Muscle layer of colon (tissue), 2 donors: ENCODE data around the gene IFI44L.

ENCODE experiments used
- H3K27ac ChIP-seq: one replicate; pipeline ENCODE4 v1.7.0; 2013; ENCODE audit warnings: low read depth, mild to moderate bottlenecking, low read length, moderate library complexity
- H3K27me3 ChIP-seq, 2 donors: one replicate each; pipeline ENCODE4 v1.7.0; 2013; ENCODE audit warnings: low read length in 2 of 2, mild to moderate bottlenecking in 2 of 2; ENCODE audit not compliant: insufficient read depth in 2 of 2, control insufficient read depth in 1 of 2
- H3K36me3 ChIP-seq: one replicate; pipeline ENCODE4 v1.7.0; 2013; ENCODE audit warnings: mild to moderate bottlenecking, low read length; ENCODE audit not compliant: insufficient read depth
- H3K4me1 ChIP-seq: one replicate; pipeline ENCODE4 v1.7.0; 2013; ENCODE audit warnings: mild to moderate bottlenecking, low read length; ENCODE audit not compliant: insufficient read depth
- H3K4me3 ChIP-seq, 2 donors: one replicate each; pipeline ENCODE4 v1.7.0; 2013; ENCODE audit warnings: low read length in 2 of 2, low read depth in 1 of 2, mild to moderate bottlenecking in 1 of 2, moderate library complexity in 1 of 2
- H3K9ac ChIP-seq: one replicate; pipeline ENCODE4 v1.7.0; 2013; ENCODE audit warnings: low read length
- H3K9me3 ChIP-seq: one replicate; pipeline ENCODE4 v1.7.0; 2013; ENCODE audit warnings: mild to moderate bottlenecking, low read length
- donor health status: abdominal sarcoma.
- donor health status: Adenocarcinoma of cecum.

Gene IFI44L

DNA sequence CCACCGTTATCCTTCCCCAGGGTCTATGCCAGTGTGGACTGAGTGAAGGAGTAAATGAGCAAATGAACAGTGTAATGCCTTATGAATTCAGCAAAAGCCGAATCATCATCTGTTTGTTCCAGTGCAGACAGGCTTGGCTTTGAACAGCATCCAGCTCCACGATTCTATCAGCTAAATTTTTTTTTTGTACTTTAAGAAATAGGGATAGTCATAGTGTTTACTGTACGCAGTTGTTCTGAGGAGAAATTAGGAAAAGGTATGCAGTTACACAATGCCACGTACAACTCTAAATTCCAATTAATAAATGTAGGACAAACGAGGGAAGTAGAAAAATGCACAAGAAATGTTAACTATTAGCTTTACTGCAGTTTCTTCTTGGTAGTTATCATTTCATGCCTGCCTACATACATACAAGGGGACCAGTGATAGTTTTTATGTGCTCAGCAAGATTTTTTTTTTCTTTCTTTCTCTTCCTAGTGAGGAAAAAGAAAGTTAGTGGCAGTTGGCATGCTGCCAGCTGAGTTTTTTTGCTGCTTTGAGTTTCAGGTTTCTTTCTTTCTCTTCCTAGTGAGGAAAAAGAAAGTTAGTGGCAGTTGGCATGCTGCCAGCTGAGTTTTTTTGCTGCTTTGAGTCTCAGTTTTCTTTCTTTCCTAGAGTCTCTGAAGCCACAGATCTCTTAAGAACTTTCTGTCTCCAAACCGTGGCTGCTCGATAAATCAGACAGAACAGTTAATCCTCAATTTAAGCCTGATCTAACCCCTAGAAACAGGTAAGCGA is at the start of gene IFI44L:
Gene IFI44L (plus strand): TSS at position 646 of the 777 bp plus-strand sequence. CDS start 7,468 bp downstream, outside the sequence.
- no peaks in the 10 kb centered on the region for H3K27me3 ChIP-seq
- H3K36me3 ChIP-seq: no peaks in the 10 kb centered on the region
- H3K4me1 ChIP-seq: peaks cover 7% of the 10 kb centered on the region
- H3K9me3 ChIP-seq: no peaks in the 10 kb centered on the region
- H3K4me3 ChIP-seq: peak within 1 kb of the TSS in 1 of 2 donors; percentile 41
- peak within 1 kb of the TSS; percentile 43 for H3K27ac ChIP-seq
- no peak within 1 kb of the TSS for H3K9ac ChIP-seq

DNA sequence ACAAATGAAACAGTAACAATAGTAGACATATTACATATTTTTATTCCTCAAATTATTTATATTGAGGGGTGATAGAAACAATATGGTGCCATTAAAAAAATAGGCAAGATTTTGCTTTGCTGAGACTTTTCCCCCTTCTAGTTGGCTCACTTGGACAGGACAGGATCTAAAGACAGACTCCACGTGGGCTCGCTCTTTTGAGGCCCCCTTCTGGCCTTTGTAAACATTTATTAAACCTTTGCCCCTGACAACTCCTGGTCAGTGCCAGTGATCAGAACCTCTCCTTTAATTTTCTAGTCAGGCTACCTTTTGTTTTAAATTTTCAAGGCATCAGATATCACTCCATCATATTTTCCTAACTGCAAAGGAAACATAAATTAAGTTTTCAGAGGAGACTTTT is 49.7 kb upstream of the IFI44L start:
- Histone ChIP-seq H3K36me3 (no peaks in the 10 kb centered on the region), H3K27me3 (no peaks in the 10 kb centered on the region), H3K9me3 (no peaks in the 10 kb centered on the region), H3K4me3 (no peak overlapping the region), H3K9ac (no peak overlapping the region), H3K4me1 (no peaks in the 10 kb centered on the region), H3K27ac (no peak overlapping the region)

DNA sequence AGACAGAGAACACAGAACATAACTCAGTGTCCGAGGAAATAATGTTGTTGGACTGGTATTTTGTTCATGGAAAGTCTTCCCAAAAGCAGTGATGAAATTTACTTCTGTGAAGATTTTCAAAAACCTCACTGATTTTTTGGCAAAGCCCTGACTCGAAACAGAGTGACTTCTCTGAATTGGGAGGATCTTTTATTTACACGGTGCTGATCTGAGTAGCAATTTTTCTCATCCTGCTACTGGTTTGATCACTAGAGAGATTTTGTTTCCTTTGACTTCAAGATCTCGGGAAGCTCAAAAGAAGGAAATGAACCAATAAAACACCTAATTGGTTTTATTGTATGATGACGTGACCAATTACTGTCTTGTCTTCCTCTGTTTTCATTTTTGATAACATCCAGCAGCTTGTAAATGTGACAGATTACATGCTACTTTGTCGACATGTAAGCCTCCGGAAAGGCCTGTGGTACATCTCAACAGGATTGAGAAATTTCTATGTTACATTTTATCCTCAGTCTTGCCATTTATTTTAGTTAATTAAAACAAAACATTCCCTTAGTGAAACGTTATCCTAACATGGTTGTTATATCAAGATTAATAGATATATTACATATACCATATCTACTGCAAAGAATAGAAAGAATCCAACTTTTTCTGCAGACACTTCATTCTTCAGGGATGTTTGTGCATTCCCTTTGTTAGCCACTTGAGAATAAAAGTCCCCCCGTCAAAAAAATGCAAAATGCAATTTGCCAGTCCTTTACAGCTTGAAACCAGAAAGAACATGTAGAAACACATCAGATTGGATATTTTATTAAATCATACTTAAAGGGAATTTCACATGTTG is 42.8 kb upstream of the IFI44L start:
- Histone ChIP-seq H3K9me3 (no peaks in the 10 kb centered on the region), H3K36me3 (no peaks in the 10 kb centered on the region), H3K27ac (no peak overlapping the region), H3K9ac (no peak overlapping the region), H3K4me3 (no peak overlapping the region), H3K27me3 (no peaks in the 10 kb centered on the region), H3K4me1 (no peaks in the 10 kb centered on the region)

DNA sequence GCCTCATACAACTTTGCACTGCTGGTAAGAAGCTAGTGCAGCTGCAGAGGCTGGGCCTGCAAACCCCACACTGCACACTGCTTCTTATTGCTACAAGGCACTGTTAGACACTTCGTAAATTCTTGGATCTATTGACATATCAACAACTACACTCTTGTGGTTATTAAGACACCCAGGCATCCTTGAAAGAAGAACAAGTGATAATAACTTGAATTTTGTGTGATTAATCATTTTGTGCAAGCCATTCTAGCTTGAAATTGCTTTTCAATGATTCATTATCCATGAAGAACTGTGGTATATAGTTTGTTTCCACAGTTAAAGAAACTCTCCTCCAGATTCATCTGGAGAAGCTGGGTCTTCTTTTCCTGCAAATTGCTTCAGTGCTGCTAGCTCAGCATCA is 33.7 kb upstream of the IFI44L start:
- Histone ChIP-seq H3K27me3 (no peaks in the 10 kb centered on the region), H3K36me3 (no peaks in the 10 kb centered on the region), H3K9ac (no peak overlapping the region), H3K9me3 (no peaks in the 10 kb centered on the region), H3K27ac (no peak overlapping the region), H3K4me3 (no peak overlapping the region), H3K4me1 (no peaks in the 10 kb centered on the region)

DNA sequence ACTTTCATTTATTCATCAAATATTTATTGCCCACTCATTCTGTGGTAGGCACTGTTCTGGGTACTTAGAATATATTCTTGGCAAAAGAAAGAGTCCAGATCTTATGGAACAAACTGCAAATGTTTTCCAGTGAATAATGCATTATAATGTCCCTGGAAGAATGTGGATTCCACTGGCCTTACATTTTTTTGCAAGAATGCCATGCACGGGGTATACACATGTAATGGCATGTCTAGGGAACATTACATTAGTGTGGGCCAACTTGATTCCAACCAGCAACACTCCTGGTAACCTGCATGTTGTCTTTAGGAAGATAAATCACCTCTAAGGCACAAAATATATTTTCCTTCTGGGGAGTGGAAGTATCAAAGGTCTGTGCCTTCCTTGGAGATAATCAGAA is 33.0 kb upstream of the IFI44L start:
- no peak overlapping the region for H3K4me3 ChIP-seq
- no peaks in the 10 kb centered on the region for H3K27me3 ChIP-seq
- H3K9me3 ChIP-seq: no peaks in the 10 kb centered on the region
- no peaks in the 10 kb centered on the region for H3K4me1 ChIP-seq
- H3K27ac ChIP-seq: no peak overlapping the region
- H3K9ac ChIP-seq: no peak overlapping the region
- no peaks in the 10 kb centered on the region for H3K36me3 ChIP-seq

DNA sequence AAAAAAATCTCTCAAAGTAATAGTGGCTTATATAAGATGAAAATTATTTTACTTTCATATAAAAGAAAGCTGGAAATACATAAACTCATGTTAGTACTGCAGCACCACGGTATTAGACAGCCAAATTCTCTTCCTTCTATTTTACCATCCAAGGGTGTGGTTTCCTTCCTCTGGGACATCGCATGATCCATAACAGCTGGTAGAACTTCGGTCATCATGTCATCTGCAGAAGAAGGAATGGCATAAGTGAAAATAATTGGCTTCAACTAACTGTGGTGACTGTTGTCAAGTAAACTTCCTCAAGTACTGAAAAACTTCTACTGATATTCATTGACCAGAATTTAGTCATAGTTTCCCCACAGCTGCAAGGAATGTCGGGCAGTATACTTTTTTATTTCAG is 28.3 kb upstream of the IFI44L start:
- peaks cover 4% of the 10 kb centered on the region for H3K9me3 ChIP-seq
- no peaks in the 10 kb centered on the region for H3K4me1 ChIP-seq
- H3K36me3 ChIP-seq: no peaks in the 10 kb centered on the region

DNA sequence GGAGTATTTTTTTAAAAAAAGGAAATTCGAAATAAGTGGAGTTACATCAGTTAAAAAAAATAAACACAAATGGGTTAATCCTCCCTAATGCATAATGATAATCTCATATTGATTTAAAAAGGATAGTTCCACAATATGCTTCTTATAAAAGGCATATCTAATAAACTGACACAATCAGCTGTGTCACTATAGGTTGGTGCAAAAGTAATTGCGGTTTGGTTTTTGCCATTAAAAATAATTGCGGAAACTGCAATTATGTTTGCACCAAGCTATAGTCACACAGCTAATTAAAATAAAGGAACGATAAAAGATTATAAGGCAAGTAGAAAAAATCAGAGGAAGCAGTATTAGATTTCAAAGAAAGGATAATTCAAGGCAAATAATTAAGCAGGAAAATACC is 21.0 kb upstream of the IFI44L start:
- H3K9ac ChIP-seq: no peak overlapping the region
- H3K4me3 ChIP-seq: no peak overlapping the region
- no peaks in the 10 kb centered on the region for H3K36me3 ChIP-seq
- peaks cover 4% of the 10 kb centered on the region for H3K9me3 ChIP-seq
- no peaks in the 10 kb centered on the region for H3K27me3 ChIP-seq
- H3K27ac ChIP-seq: no peak overlapping the region
- H3K4me1 ChIP-seq: no peaks in the 10 kb centered on the region

More for the DNA sequence above, 28.3 kb upstream of the IFI44L start:
- H3K27me3 ChIP-seq: no peaks in the 10 kb centered on the region
- no peak overlapping the region for H3K4me3 ChIP-seq
- H3K9ac ChIP-seq: no peak overlapping the region
- no peak overlapping the region for H3K27ac ChIP-seq

DNA sequence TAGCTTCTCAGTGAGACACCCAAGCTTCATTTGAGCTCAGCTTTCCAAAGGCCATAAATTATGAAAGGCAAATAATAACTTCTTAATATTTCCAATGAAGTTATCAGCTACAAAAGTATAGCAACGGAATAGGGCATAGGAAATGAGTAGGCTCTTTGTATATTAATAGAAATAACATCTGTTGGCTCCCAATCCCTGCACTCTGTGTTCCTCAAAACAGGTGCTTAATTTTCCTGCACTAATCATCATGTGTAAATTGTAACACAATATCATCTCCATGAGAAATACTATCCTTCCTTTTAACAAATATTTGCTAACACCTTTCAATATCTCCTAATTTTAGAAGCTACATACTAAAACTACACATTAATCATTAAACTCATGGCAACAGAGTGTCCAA is 19.2 kb upstream of the IFI44L start:
- H3K9ac ChIP-seq: no peak overlapping the region
- H3K4me3 ChIP-seq: no peak overlapping the region
- H3K27me3 ChIP-seq: no peaks in the 10 kb centered on the region
- H3K27ac ChIP-seq: no peak overlapping the region
- H3K9me3 ChIP-seq: no peaks in the 10 kb centered on the region
- H3K4me1 ChIP-seq: no peaks in the 10 kb centered on the region
- no peaks in the 10 kb centered on the region for H3K36me3 ChIP-seq

DNA sequence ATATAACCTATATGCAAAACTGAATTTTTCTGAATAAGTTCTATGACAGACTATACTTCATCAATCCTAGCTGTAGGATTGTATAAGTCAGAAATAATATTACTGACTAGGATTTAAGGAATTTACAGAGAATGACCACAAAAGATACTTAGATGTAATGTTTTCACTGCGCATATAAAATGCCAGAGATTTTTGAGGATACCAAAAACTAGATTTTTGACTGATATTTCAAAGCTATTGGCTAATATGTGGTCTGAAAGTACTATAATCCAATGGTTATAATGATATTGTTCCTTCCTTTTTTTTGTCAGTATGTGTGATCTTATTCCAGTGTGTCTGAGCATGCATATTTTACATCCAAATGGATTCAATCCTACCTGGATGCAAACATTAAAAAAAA is 17.0 kb upstream of the IFI44L start:
- Histone ChIP-seq H3K9ac (no peak overlapping the region), H3K4me3 (no peak overlapping the region), H3K27me3 (no peaks in the 10 kb centered on the region), H3K27ac (no peak overlapping the region), H3K4me1 (no peaks in the 10 kb centered on the region), H3K36me3 (no peaks in the 10 kb centered on the region), H3K9me3 (no peaks in the 10 kb centered on the region)

DNA sequence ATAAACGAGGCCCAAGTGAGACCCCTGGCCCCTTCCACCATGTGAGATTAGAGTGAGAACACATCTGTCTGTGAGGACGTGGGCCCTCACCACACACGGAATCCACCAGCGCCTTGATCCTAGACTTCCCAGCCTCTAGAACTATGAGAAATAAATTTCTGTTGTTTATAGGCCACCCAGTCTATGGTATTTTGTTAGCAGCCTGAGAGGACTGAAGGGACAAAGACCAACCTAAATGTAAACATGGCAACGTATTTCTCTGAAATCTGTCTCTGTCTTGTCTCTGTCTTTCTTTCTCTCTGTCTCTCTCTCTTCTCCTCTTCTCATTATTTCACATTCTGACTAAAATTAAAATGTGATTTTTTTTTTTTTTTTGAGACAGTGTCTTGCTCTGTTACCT is 15.6 kb upstream of the IFI44L start:
- no peaks in the 10 kb centered on the region for H3K27me3 ChIP-seq
- no peaks in the 10 kb centered on the region for H3K36me3 ChIP-seq
- no peak overlapping the region for H3K4me3 ChIP-seq
- H3K9ac ChIP-seq: no peak overlapping the region
- H3K4me1 ChIP-seq: no peaks in the 10 kb centered on the region
- no peak overlapping the region for H3K27ac ChIP-seq
- H3K9me3 ChIP-seq: no peaks in the 10 kb centered on the region

DNA sequence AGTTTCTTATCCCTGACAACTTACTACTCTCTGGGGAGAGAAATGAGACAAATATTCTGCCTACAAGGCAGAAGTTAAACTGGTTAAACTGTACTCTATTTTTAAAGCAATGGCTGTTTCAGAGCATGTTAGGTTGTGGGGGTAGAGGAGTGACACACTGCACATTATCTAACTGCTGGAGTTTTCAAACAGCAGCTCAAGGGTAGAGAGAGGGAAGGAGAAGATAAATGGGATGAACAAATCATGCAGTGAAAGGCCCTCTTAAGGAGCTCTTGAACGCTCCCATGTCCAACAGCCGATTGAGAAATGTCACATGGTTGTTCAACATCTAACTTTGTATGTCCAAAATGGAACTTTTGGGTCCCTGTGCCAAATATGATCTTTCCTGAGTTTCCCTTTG is 14.0 kb upstream of the IFI44L start:
- no peak overlapping the region for H3K27ac ChIP-seq
- H3K9ac ChIP-seq: no peak overlapping the region
- no peaks in the 10 kb centered on the region for H3K4me1 ChIP-seq
- no peak overlapping the region for H3K4me3 ChIP-seq
- H3K36me3 ChIP-seq: no peaks in the 10 kb centered on the region
- no peaks in the 10 kb centered on the region for H3K9me3 ChIP-seq
- H3K27me3 ChIP-seq: no peaks in the 10 kb centered on the region
